Pancreas (tissue), 10 donors: ENCODE measurements around the gene SPARC. TPM values are rescaled to one million over a fixed set of nuclear protein-coding genes. Genes with fewer than 3 reads are reported as not detected.

Source experiments
- ATAC-seq, 4 donors: fragments of 200-7000 bp; cut with Tn5 transposase; one replicate each; pipeline versions ENCODE4 v1.8.0 to v1.9.1; 2020; ENCODE audit warnings: mild to moderate bottlenecking in 4 of 4, moderate library complexity in 4 of 4
- DNase-seq, 6 donors: peaks; one replicate each; pipeline ENCODE4 v3.0.0-alpha.2; 2020
- FAIRE-seq: peaks from 2 replicates; lab custom pipeline; 2012; peaks lifted over from hg19 to GRCh38; lab: Jason Lieb, UNC
- H3K27ac ChIP-seq, 4 donors: fragments of 200-600 bp; sonication (generic); 1 replicate in 3 of 4; 2 replicates in 1 of 4; pipeline versions ENCODE4 v1.5.0 to v1.8.0; 2020
- H3K27me3 ChIP-seq, 4 donors: fragments of 200-600 bp; one replicate each; pipeline ENCODE4 v1.8.0; 2021
- H3K36me3 ChIP-seq, 3 donors: fragments of 200-600 bp; sonication (generic) in 1 of 3; one replicate each; pipeline versions ENCODE4 v1.5.0 to v1.8.0; 2020 to 2021
- H3K4me1 ChIP-seq, 3 donors: fragments of 200-600 bp; one replicate each; pipeline ENCODE4 v1.8.0; 2021
- H3K4me3 ChIP-seq, 4 donors: fragments of 200-600 bp; sonication (generic) in 2 of 4; one replicate each; pipeline versions ENCODE4 v1.5.0 to v1.8.0; 2020 to 2021
- H3K9me3 ChIP-seq, 4 donors: fragments of 200-600 bp; one replicate each; pipeline ENCODE4 v1.8.0; 2021
- WGBS, 2 donors: extraction: QIAGEN DNeasy Blood & Tissue Kit; methylation state at CpG; one replicate each; pipeline ENCODE4 v1.1.7; 2013; 5-methylcytosine and 5-hydroxymethylcytosine counted together
- intact Hi-C, 3 donors: fragments of 100-400 bp; cut with DNase I; formaldehyde crosslinking; loops; one replicate each; pipeline versions ENCODE4 v1.11.1 to v1.14.2; 2022
- polyA plus RNA-seq, 2 donors: library from polyadenylated mRNA; stranded (reverse); fragments of 200-250 nt; gene quantifications; one replicate each; pipeline ENCODE4 v1.2.3, GENCODE V29; 2013
- total RNA-seq, 6 donors: library from RNA; stranded (reverse); fragmentation: NEBNext Ultra II Directional in 4 of 6; extraction: Animal tissue kit (Norgen Biotek cat#: 25700) in 4 of 6; gene quantifications; one replicate each; pipeline versions ENCODE4 v1.2.1 to v1.2.4, GENCODE V29; 2021 to 2023
- TF ChIP-seq, protein P1 (sequence below), 4 donors: fragments of 200-600 bp; sonication (generic) in 3 of 4; IDR thresholded peaks; one replicate each; pipeline versions ENCODE4 v1.5.0 to v1.8.0; 2021; ENCODE audit warnings: antibody characterized with exemption in 4 of 4
- donor health status: healthy with polysubstance abuse.
- donor health status: DM: no; HTN: no; CAD: no; lungs with moderate emphysema.
- donor health status: DM: no; HTN: no; CAD: no.
- donor health status: control.
- donor health status: control.
- donor health status: Bipolar disorder and iron deficiency.
- donor health status: DM: yes; HTN: yes; CAD: no.
- donor health status: DM: no; HTN: no; CAD: no.
- donor health status: DM: no; HTN: no; CAD: no.
- donor health status: DM: yes; HTN: yes; CAD: no.

SPARC gene
- total and polyA plus RNA-seq, 8 donors: 27.2 to 608 (median 60.7) TPM

DNA sequence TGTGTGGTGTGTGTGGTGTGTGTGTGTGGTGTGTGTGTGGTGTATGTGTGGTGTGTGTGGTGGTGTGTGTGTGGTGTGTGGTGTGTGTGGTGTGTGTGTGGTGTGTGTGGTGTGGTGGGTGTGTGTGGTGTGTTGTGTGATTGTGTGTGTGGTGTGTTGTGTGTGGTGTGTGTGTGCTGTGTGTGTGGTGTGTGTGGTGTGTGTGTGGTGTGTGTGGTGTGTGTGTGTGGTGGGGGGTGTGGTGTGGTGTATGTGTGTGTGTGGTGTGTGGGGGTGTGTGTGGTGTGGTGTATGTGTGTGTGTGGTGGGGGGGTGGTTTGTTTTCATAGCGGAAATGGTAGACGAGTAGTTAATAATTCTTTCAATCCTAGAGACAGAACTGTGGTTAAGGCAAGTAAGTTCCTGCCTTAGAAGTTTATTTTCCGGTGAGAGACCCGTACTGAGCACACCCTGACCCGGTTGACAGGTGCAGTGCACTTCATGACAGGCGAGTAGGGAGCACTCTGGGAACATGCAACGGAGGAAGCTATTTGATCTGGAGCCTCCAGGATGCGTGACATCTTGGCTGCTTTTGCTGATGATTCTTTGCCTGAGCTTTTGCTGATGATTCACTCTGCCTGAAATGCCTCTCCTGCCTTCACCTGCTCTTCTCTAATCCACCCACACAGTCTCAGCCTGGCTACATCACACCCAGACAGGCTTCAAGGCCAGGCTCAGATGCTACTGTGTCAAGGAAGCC is 73.9 kb downstream of the SPARC start:
- TF ChIP-seq, protein P1, sequence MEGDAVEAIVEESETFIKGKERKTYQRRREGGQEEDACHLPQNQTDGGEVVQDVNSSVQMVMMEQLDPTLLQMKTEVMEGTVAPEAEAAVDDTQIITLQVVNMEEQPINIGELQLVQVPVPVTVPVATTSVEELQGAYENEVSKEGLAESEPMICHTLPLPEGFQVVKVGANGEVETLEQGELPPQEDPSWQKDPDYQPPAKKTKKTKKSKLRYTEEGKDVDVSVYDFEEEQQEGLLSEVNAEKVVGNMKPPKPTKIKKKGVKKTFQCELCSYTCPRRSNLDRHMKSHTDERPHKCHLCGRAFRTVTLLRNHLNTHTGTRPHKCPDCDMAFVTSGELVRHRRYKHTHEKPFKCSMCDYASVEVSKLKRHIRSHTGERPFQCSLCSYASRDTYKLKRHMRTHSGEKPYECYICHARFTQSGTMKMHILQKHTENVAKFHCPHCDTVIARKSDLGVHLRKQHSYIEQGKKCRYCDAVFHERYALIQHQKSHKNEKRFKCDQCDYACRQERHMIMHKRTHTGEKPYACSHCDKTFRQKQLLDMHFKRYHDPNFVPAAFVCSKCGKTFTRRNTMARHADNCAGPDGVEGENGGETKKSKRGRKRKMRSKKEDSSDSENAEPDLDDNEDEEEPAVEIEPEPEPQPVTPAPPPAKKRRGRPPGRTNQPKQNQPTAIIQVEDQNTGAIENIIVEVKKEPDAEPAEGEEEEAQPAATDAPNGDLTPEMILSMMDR (IDR thresholded peaks at IDR 0.05): no peak
- no peaks in the 10 kb centered on the region for H3K36me3 ChIP-seq
- H3K27me3 ChIP-seq: no peaks in the 10 kb centered on the region
- ATAC-seq (no peak), FAIRE-seq (no peak), DNase-seq (no peak)
- WGBS, 2 donors: 16 to 26% methylated on average over 8 of the region's 8 CpGs
- intact Hi-C loops: no loop called here
- no peaks in the 10 kb centered on the region for H3K9me3 ChIP-seq
- H3K27ac ChIP-seq: no peak overlapping the region
- H3K4me1 ChIP-seq: no peaks in the 10 kb centered on the region
- H3K4me3 ChIP-seq: no peak overlapping the region

DNA sequence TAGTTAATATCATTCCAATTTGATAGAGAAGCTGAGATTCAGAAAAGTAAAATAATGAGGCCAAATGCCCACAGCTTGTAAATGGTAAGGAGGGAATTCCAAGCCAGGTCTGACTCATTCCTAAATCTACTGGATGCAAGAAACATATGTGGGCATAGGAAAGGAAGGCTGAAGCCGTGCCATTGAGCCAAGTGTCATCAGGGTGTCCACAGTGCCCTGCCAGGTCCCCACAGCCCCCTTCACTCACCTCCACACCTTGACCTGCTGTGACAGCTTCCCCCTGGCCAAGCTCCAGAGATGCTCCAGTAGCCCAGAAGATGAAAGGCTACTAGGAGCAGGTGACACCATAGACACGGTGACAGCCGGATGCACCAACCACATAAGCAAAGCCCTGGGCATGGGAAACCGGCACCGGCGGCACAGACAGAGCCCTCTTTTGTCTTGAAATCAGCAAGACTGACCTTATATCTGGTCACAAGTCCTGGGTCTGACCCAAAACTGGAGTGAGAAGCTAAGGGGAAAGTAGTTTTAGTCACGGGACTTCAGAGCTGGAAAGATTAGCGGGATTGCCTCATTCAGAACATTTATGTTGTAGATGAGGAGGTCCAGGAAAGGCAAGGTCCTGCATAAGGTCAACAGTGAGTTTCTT is 75.5 kb downstream of the SPARC start:
- no peak for ATAC-seq
- Histone ChIP-seq H3K9me3 (no peaks in the 10 kb centered on the region), H3K27ac (no peak overlapping the region), H3K27me3 (no peaks in the 10 kb centered on the region), H3K36me3 (no peaks in the 10 kb centered on the region), H3K4me1 (no peaks in the 10 kb centered on the region), H3K4me3 (no peak overlapping the region)
- DNase-seq: no peak
- intact Hi-C loops: no loop called here
- FAIRE-seq: no peak
- TF ChIP-seq, protein P1 (IDR thresholded peaks at IDR 0.05): no peak
- 91 to 96% methylated on average over 8 of the region's 8 CpGs for WGBS, 2 donors

Other genes starting within 250 kb of the SPARC start
- gene SLC36A1, start 239.3 kb downstream of the SPARC start, total RNA-seq: 10 to 100 TPM in 1 of 6 donors, 1 to 10 TPM in 5; 5.0 to 11.3 (median 6.0) TPM
- 1 to 10 TPM; 2.2 to 4.0 TPM for gene SLC36A1, start 239.3 kb downstream of the SPARC start, polyA plus RNA-seq
- gene FAT2, start 95.6 kb downstream of the SPARC start, total RNA-seq: under 1 TPM in 3 of 6 donors, not detected in 3; under 0.01 to 0.06 (median 0.06) TPM
- gene FAT2, start 95.6 kb downstream of the SPARC start, polyA plus RNA-seq: under 1 TPM in 1 of 2 donors, not detected in 1; under 0.01 TPM
- 10 to 100 TPM; 12.9 to 30.5 (median 18.6) TPM for gene ATOX1, start 71.7 kb upstream of the SPARC start, total RNA-seq
- gene ATOX1, start 71.7 kb upstream of the SPARC start, polyA plus RNA-seq: 10 to 100 TPM; 49.9 to 63.2 TPM
- gene G3BP1, start 85.0 kb upstream of the SPARC start, total RNA-seq: 10 to 100 TPM; 43.3 to 94.8 (median 75.0) TPM
- gene G3BP1, start 85.0 kb upstream of the SPARC start, polyA plus RNA-seq: 10 to 100 TPM in 1 of 2 donors, 1 to 10 TPM in 1; 7.8 to 15.6 TPM
- gene GLRA1, start 237.9 kb upstream of the SPARC start, total RNA-seq: 1 to 10 TPM in 1 of 6 donors, under 1 TPM in 3, not detected in 2; 0.47 to 1.1 (median 0.76) TPM
- under 1 TPM; 0.08 to 0.85 TPM for gene GLRA1, start 237.9 kb upstream of the SPARC start, polyA plus RNA-seq